ENCODE measurements around the gene PRR7. TPM values are rescaled to one million over a fixed set of nuclear protein-coding genes. Genes with fewer than 3 reads are reported as not detected.
A peak's percentile ranks its signal among the peaks of the same experiment; 100 is the strongest.

The PRR7 gene
- polyA plus RNA-seq, 1 donor from 2014 or later, result 46.6 TPM

GRCh38 chr5:177399997-177400868 lies 46.4 kb upstream of the PRR7 start, which contains the start of gene PFN3:
Gene PFN3 (minus strand): TSS chr5:177400661. CDS start chr5:177400576, 85 bp downstream.
- Histone ChIP-seq H3K27me3 (ENCODE audit: insufficient read depth, low read depth, low read length) (peaks cover 42% of the 10 kb centered on the region), H3K9me2 (ENCODE audit: insufficient read depth, low read length) (no peaks in the 10 kb centered on the region), H3K9me3 (ENCODE audit: low read length) (no peaks in the 10 kb centered on the region), H4K20me1 (ENCODE audit: insufficient read depth) (no peaks in the 10 kb centered on the region), H3K79me2 (replicated peaks; ENCODE audit: insufficient read depth, low read length) (no peaks in the 10 kb centered on the region), H3K9ac (ENCODE audit: low read length) (no peak within 1 kb of the TSS), H3K36me3 (ENCODE audit: insufficient read depth, low read length) (no peaks in the 10 kb centered on the region), H3K4me2 (ENCODE audit: low read length) (no peak within 1 kb of the TSS), H3F3A (ENCODE audit: insufficient read depth, low read length, poor library complexity, severe bottlenecking) (no peaks in the 10 kb centered on the region), H2AFZ (ENCODE audit: low read depth, low read length) (no peak within 1 kb of the TSS), H3K4me3 (ENCODE audit: low read length) (no peak within 1 kb of the TSS), H3K27ac (ENCODE audit: low read length) (no peak within 1 kb of the TSS)
- TF ChIP-seq MXI1 (conservative IDR thresholded peaks at IDR 0.05; ENCODE audit: poor library complexity, severe bottlenecking) (no peak), EZH2 (IDR thresholded peaks at IDR 0.05; ENCODE audit: borderline replicate concordance, insufficient read depth, low read length, poor library complexity, severe bottlenecking) (no peak), SMC3 (conservative IDR thresholded peaks at IDR 0.05; ENCODE audit: poor library complexity) (no peak), REST (IDR thresholded peaks at IDR 0.05; ENCODE audit: borderline replicate concordance) (no peak), TAF1 (IDR thresholded peaks at IDR 0.05; ENCODE audit: low read depth) (no peak), EP300 (conservative IDR thresholded peaks at IDR 0.05; ENCODE audit: poor library complexity, severe bottlenecking) (no peak), POLR2AphosphoS5 (IDR thresholded peaks at IDR 0.05) (no peak), RAD21 (conservative IDR thresholded peaks at IDR 0.05) (no peak), CTCF (IDR thresholded peaks at IDR 0.05; ENCODE audit: poor library complexity, severe bottlenecking) (no peak)

- H3K36me3 ChIP-seq (ENCODE audit: insufficient read depth, low read length), result no peaks in the 10 kb centered on the region
- no peaks in the 10 kb centered on the region for H3K79me2 ChIP-seq (replicated peaks; ENCODE audit: insufficient read depth, low read length)
- no peaks in the 10 kb centered on the region for H3K9me2 ChIP-seq (ENCODE audit: insufficient read depth, low read length)
- peak overlapping the region; percentile 65 for H3K4me3 ChIP-seq (ENCODE audit: low read length)
- H3F3A ChIP-seq (ENCODE audit: insufficient read depth, low read length, poor library complexity, severe bottlenecking), result no peaks in the 10 kb centered on the region
- H3K9ac ChIP-seq (ENCODE audit: low read length), result peak overlapping the region; percentile 55
- peak overlapping the region; percentile 63 for H2AFZ ChIP-seq (ENCODE audit: low read depth, low read length)
- H3K27ac ChIP-seq (ENCODE audit: low read length), result peak overlapping the region; percentile 34
- peaks cover 42% of the 10 kb centered on the region for H3K27me3 ChIP-seq (ENCODE audit: insufficient read depth, low read depth, low read length)
- H4K20me1 ChIP-seq (ENCODE audit: insufficient read depth), result no peaks in the 10 kb centered on the region
- TF ChIP-seq CTCF (IDR thresholded peaks at IDR 0.05; ENCODE audit: poor library complexity, severe bottlenecking), result peak; percentile 79
- TF ChIP-seq EP300 (conservative IDR thresholded peaks at IDR 0.05; ENCODE audit: poor library complexity, severe bottlenecking), result no peak
- TF ChIP-seq EZH2 (IDR thresholded peaks at IDR 0.05; ENCODE audit: borderline replicate concordance, insufficient read depth, low read length, poor library complexity, severe bottlenecking), result no peak
- no peak for TF ChIP-seq TAF1 (IDR thresholded peaks at IDR 0.05; ENCODE audit: low read depth)
- TF ChIP-seq POLR2AphosphoS5 (IDR thresholded peaks at IDR 0.05), result peak; percentile 49
- TF ChIP-seq SMC3 (conservative IDR thresholded peaks at IDR 0.05; ENCODE audit: poor library complexity), result peak; percentile 75
- TF ChIP-seq REST (IDR thresholded peaks at IDR 0.05; ENCODE audit: borderline replicate concordance), result no peak
- no peak for TF ChIP-seq MXI1 (conservative IDR thresholded peaks at IDR 0.05; ENCODE audit: poor library complexity, severe bottlenecking)
- peak; percentile 65 for TF ChIP-seq RAD21 (conservative IDR thresholded peaks at IDR 0.05)
- no peak overlapping the region for H3K4me2 ChIP-seq (ENCODE audit: low read length)
- H3K9me3 ChIP-seq (ENCODE audit: low read length), result no peaks in the 10 kb centered on the region
Measured at GRCh38 chr5:177402271-177403043, 44.2 kb upstream of the PRR7 start.
